PC-9 (cell line): ENCODE data around the gene RPS3A. TPM values are rescaled to one million over a fixed set of nuclear protein-coding genes. Genes with fewer than 3 reads are reported as not detected.

Experiments used
- BruUV-seq: library from RNA; stranded (reverse); fragments of 400-500 nt; replicated peaks from 2 replicates; lab custom pipeline; 2021; lab: Mats Ljungman, UMichigan
- CTCF ChIA-PET: fragments of 300-600 bp; sonication (Branson Sonifier 250); formaldehyde crosslinking; loops from one replicate; lab custom pipeline; 2022; ENCODE audit warnings: antibody characterized with exemption; lab: Charles Lee
- POLR2A ChIA-PET: fragments of 300-600 bp; sonication (Branson Sonifier 250); formaldehyde crosslinking; loops from one replicate; lab custom pipeline; 2022; ENCODE audit warnings: antibody characterized with exemption; ENCODE audit not compliant: unreplicated experiment; lab: Charles Lee
- DNase-seq, 2 experiments: peaks; one replicate each; pipeline versions ENCODE4 v3.0.0 to v3.0.0-alpha.2; 2015 to 2022; ENCODE audit warnings: mixed read lengths in 1 of 2
- H2AFZ ChIP-seq: fragments of 200-600 bp; sonication (generic); 2 replicates; pipeline ENCODE4 v1.8.1; 2017; ENCODE audit warnings: antibody characterized with exemption
- H3F3A ChIP-seq: fragments of 200-600 bp; sonication (generic); 2 replicates; pipeline ENCODE4 v1.8.1; 2017; ENCODE audit warnings: antibody characterized with exemption, mild to moderate bottlenecking, low read depth; ENCODE audit not compliant: insufficient read depth
- H3K27ac ChIP-seq: fragments of 200-600 bp; sonication (generic); 2 replicates; pipeline ENCODE4 v1.6.1; 2016; ENCODE audit warnings: mixed run types
- H3K27me3 ChIP-seq: fragments of 200-600 bp; sonication (generic); 2 replicates; pipeline ENCODE4 v1.6.1; 2016; ENCODE audit warnings: low read depth, mixed run types; ENCODE audit not compliant: insufficient read depth
- H3K36me3 ChIP-seq: fragments of 200-600 bp; sonication (generic); 2 replicates; pipeline ENCODE4 v1.6.1; 2016; ENCODE audit warnings: low read depth, mixed run types
- H3K4me1 ChIP-seq: fragments of 200-600 bp; sonication (generic); replicated peaks from 2 replicates; pipeline ENCODE4 v1.6.1; 2016; ENCODE audit warnings: mixed run types; ENCODE audit not compliant: insufficient read depth
- H3K4me2 ChIP-seq: fragments of 200-600 bp; sonication (generic); 2 replicates; pipeline ENCODE4 v1.6.1; 2017; ENCODE audit warnings: mixed run types
- H3K4me3 ChIP-seq: fragments of 200-600 bp; sonication (generic); 2 replicates; pipeline ENCODE4 v1.6.1; 2016; ENCODE audit warnings: mixed run types
- H3K79me2 ChIP-seq: fragments of 200-600 bp; sonication (generic); 2 replicates; pipeline ENCODE4 v1.6.1; 2017; ENCODE audit warnings: low read depth, mixed run types
- H3K9me2 ChIP-seq: fragments of 200-600 bp; sonication (generic); 2 replicates; pipeline ENCODE4 v1.8.1; 2017; ENCODE audit warnings: mild to moderate bottlenecking; ENCODE audit not compliant: insufficient read depth
- H3K9me3 ChIP-seq: fragments of 200-600 bp; sonication (generic); 2 replicates; pipeline ENCODE4 v1.8.1; 2016; ENCODE audit warnings: low read depth; ENCODE audit not compliant: insufficient read depth
- H4K20me1 ChIP-seq: fragments of 200-600 bp; sonication (generic); 2 replicates; pipeline ENCODE4 v1.8.1; 2017; ENCODE audit not compliant: insufficient read depth
- CTCF ChIP-seq: fragments of 200-600 bp; sonication (generic); conservative IDR thresholded peaks from 2 replicates; pipeline ENCODE4 v1.6.1; 2017; ENCODE audit warnings: mixed run types, antibody characterized with exemption, mild to moderate bottlenecking, moderate library complexity
- EZH2 ChIP-seq: fragments of 200-600 bp; sonication (generic); IDR thresholded peaks from 2 replicates; pipeline ENCODE4 v1.8.0; 2017; ENCODE audit warnings: antibody characterized with exemption, low read depth
- intact Hi-C: fragments of 100-400 bp; cut with micrococcal nuclease; formaldehyde crosslinking; loops from one replicate; pipeline ENCODE4 v1.10.0; 2022; ENCODE audit not compliant: unreplicated experiment
- total RNA-seq: library from RNA; stranded (reverse); gene quantifications from 2 replicates; pipeline ENCODE4 v1.2.3, GENCODE V29; 2021

Gene RPS3A
- total RNA-seq, 1 experiment from 2014 or later, result 1,663 TPM

- H3K79me2 ChIP-seq, result peaks cover 33% of the 10 kb centered on the region
- no peaks in the 10 kb centered on the region for H3K9me3 ChIP-seq
- DNase-seq, result no peak
- peaks cover 9% of the 10 kb centered on the region; the same call in 1 of the 2 replicates for H3K4me1 ChIP-seq
- H3K9me2 ChIP-seq, result no peaks in the 10 kb centered on the region
- H4K20me1 ChIP-seq, result peaks cover 26% of the 10 kb centered on the region
- H3K4me2 ChIP-seq, result no peak overlapping the region
- no peak overlapping the region for H3K27ac ChIP-seq
- peaks cover 29% of the 10 kb centered on the region for H3K36me3 ChIP-seq
- intact Hi-C loops, result no loop called here
- H3K27me3 ChIP-seq, result no peaks in the 10 kb centered on the region
- ChIA-PET CTCF (no interaction called here), POLR2A (no interaction called here)
- H2AFZ ChIP-seq, result no peak overlapping the region
- H3K4me3 ChIP-seq, result no peak overlapping the region
- TF ChIP-seq EZH2, result no peak
- TF ChIP-seq CTCF, result no peak
- peaks cover 29% of the 10 kb centered on the region for H3F3A ChIP-seq
- no TSS peak for BruUV-seq
Measured at GRCh38 chr4:151097759-151098158, 1.7 kb upstream of the RPS3A start.

GRCh38 chr4:151098979-151099228 lies 524 bp upstream of the RPS3A start:
- Histone ChIP-seq H4K20me1 (peaks cover 36% of the 10 kb centered on the region), H3K36me3 (peaks cover 36% of the 10 kb centered on the region), H3K27ac (peak overlapping the region; percentile 66), H2AFZ (peak overlapping the region; percentile 87), H3K4me3 (peak overlapping the region; percentile 99; the same call in 1 of the 2 replicates), H3K27me3 (no peaks in the 10 kb centered on the region), H3K79me2 (peaks cover 44% of the 10 kb centered on the region), H3K4me2 (peak overlapping the region; percentile 82), H3K9me3 (no peaks in the 10 kb centered on the region), H3K4me1 (peaks cover 9% of the 10 kb centered on the region; the same call in 1 of the 2 replicates), H3F3A (peaks cover 40% of the 10 kb centered on the region), H3K9me2 (no peaks in the 10 kb centered on the region)
- no peak for TF ChIP-seq CTCF
- no peak for TF ChIP-seq EZH2
- DNase-seq, result no peak
- intact Hi-C loops, result loop anchor here (1.0 kb wide), 1 partner anchor 83 kb away; no protein-coding TSS in a partner anchor
- ChIA-PET CTCF (interaction anchor here (0.7 to 0.8 kb wide), 2 partner anchors 83 to 1103 kb away, joined by 3 to 4 read pairs; no protein-coding TSS in a partner anchor), POLR2A (interaction anchor here (0.6 kb wide), 1 partner anchor 86 kb away, joined by 4 read pairs; no protein-coding TSS in a partner anchor)
- BruUV-seq, result TSS peak; percentile 91

- Histone ChIP-seq H3K36me3 (peaks cover 36% of the 10 kb centered on the region), H2AFZ (peak overlapping the region; percentile 45; the same call in 1 of the 2 replicates), H3K27me3 (no peaks in the 10 kb centered on the region), H3K9me2 (no peaks in the 10 kb centered on the region), H3K27ac (peak overlapping the region; percentile 91), H3K9me3 (no peaks in the 10 kb centered on the region), H3K4me2 (peak overlapping the region; percentile 98), H3K4me1 (peaks cover 9% of the 10 kb centered on the region; the same call in 1 of the 2 replicates), H3K79me2 (peaks cover 44% of the 10 kb centered on the region), H3F3A (peaks cover 50% of the 10 kb centered on the region), H4K20me1 (peaks cover 44% of the 10 kb centered on the region), H3K4me3 (peak overlapping the region; percentile 99)
- DNase-seq, result no peak
- ChIA-PET CTCF (no interaction called here), POLR2A (no interaction called here)
- no peak for TF ChIP-seq EZH2
- no peak for TF ChIP-seq CTCF
- intact Hi-C loops, result loop anchor here (1.0 kb wide), 1 partner anchor 84 kb away; no protein-coding TSS in a partner anchor
- BruUV-seq, result no TSS peak
Measured at GRCh38 chr4:151099976-151100417, 569 bp downstream of the RPS3A start.
